HG02938 (cell line): ENCODE results near the gene CATSPER2.
"Not testable (repeated sequence)": the region's sequence is repeated elsewhere in the genome, so short reads cannot be mapped to it uniquely, and the experiment has no call there.

Source experiments
- ATAC-seq: cut with Tn5 transposase; IDR thresholded peaks from one replicate; pipeline ENCODE4 v1.9.1; 2021; ENCODE audit warnings: mild to moderate bottlenecking, moderate library complexity; ENCODE audit not compliant: unreplicated experiment

Gene CATSPER2

GRCh38 chr15:43648649-43649429 lies at the start of gene CATSPER2:
CATSPER2 (minus strand) TSS chr15:43648844; CDS start chr15:43648061, 783 bp downstream.
- no peak for ATAC-seq

- not testable (repeated sequence) for ATAC-seq
Measured at GRCh38 chr15:43693148-43694022, 44.7 kb upstream of the CATSPER2 start, which contains the start of gene CKMT1A. CKMT1A (plus strand) TSS chr15:43693859; CDS start chr15:43694051, 192 bp downstream.

- not testable (repeated sequence) for ATAC-seq
Measured at GRCh38 chr15:43692679-43693078, 44.0 kb upstream of the CATSPER2 start.

GRCh38 chr15:43689604-43690301 lies 41.1 kb upstream of the CATSPER2 start:
- peak; percentile 93 for ATAC-seq

DNA sequence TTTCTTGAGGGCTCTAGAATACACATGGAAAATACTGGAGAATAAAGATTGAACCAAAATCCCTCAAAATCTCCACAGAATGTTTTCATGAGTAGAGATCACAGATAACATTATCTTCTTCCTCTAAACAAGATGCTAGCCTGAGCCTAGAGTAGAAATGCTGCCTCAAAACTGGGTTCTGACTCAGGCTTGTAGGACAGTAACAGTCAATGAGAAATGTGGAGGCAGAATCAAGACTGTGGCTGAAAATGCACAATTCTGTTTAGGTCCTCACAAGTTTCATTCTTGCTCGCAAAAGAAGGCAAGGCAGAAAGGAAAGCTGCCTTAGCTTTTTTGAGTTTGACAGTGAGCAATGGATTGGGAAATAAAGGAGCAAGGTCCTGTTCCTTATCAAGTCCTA lies 25.5 kb upstream of the CATSPER2 start:
- ATAC-seq = not testable (repeated sequence)

- ATAC-seq = not testable (repeated sequence)
Measured at GRCh38 chr15:43666177-43666576, 17.5 kb upstream of the CATSPER2 start.

- not testable (repeated sequence) for ATAC-seq
Measured at GRCh38 chr15:43663333-43663732, 14.7 kb upstream of the CATSPER2 start.

GRCh38 chr15:43662293-43662692 lies 13.6 kb upstream of the CATSPER2 start:
- not testable (repeated sequence) for ATAC-seq

- not testable (repeated sequence) for ATAC-seq
Measured at GRCh38 chr15:43659727-43660126, 11.1 kb upstream of the CATSPER2 start.

DNA sequence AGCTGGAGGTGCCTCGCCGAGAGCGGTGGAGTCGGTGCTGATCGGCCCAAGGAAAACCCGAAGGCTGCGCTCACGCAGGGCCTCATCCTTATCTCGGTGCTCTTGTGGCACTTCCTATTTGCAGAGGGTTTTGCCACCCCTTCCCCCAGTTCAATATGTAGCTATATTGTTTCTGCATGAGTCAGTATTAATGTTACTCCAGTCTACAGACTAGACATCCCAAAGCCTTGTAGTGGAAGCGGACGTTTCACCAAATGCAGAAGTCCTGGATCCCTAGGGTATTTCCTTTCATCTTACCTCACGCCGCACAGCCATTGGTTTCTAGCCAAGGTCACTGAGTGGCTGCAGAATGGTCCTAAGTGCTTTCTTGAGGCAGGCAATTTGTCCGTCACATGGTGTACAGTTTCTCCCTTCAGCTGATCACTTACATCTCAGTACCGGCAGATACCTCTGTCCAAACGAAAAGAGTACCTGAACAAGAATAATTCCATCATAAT lies 834 bp upstream of the CATSPER2 start:
- ATAC-seq = not testable (repeated sequence)

GRCh38 chr15:43638464-43639204 lies 10.0 kb downstream of the CATSPER2 start:
- not testable (repeated sequence) for ATAC-seq

- ATAC-seq = not testable (repeated sequence)
Measured at GRCh38 chr15:43626937-43627336, 21.7 kb downstream of the CATSPER2 start.

DNA sequence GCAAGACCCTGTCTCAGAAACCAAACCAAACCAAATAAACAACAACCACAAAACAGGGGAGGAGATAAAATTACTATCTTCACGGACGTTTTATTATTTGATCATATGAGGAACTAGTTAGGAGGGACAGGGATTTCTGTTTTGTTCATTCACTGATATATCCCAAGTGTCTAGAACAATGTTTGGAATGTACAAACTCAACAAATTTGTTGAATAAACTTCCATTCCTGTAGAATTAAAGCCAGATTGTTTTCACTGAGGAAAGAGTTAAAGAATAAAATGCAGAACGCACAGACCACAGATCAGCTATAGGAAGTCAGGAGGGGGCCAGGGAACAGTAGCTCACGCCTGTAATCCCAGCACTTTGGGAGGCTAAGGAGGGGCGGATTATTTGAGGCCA lies 23.5 kb downstream of the CATSPER2 start:
- no peak for ATAC-seq

GRCh38 chr15:43622068-43622799 lies 26.4 kb downstream of the CATSPER2 start:
- ATAC-seq = not testable (repeated sequence)

GRCh38 chr15:43618700-43619099 lies 29.9 kb downstream of the CATSPER2 start, which contains the start of gene STRC:
STRC (minus strand) TSS chr15:43618800; CDS start chr15:43618722, 78 bp downstream.
- not testable (repeated sequence) for ATAC-seq

DNA sequence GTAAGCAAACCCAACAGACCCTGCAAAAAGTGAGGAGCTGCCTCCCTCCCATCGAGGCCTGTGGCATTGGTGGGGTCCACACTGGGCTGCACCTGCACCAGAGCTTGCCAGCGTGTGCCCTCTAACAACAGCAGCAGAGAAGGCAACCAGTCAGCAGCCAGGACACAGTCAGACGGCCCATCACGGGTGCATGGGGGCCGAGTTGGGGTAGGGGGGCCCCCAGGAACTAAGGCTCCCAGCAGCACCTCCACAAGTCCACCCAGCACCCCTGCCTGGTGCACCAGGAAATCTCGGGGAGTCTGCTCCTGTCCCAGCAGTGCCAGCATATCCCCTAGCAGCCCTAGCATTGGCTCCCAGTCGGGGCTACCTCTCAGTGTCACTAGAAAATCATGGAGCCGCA lies 30.9 kb downstream of the CATSPER2 start:
- ATAC-seq = not testable (repeated sequence)

DNA sequence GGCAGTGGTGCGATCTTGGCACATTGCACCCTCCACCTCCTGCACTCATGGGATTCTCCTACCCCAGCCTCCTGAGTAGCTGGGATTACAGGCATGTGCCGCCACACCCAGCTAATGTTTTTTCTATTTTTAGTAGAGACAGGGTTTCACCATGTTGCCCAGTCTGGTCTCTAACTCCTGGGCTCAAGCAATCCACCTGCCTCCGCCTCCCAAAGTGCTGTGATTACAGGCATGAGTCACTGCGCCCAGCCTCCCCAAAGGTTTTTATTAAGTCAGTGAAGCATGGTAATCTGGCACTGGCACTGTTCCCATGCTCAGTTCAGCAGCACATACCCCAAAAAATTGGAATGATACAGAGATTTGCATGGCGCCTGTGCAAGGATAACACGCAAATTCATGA lies 46.4 kb downstream of the CATSPER2 start:
- not testable (repeated sequence) for ATAC-seq

- ATAC-seq = not testable (repeated sequence)
Measured at GRCh38 chr15:43600200-43600599, 48.4 kb downstream of the CATSPER2 start.

GRCh38 chr15:43599131-43599530 lies 49.5 kb downstream of the CATSPER2 start:
- ATAC-seq = not testable (repeated sequence)
